Measurements from ENCODE around the gene CCDC40. TPM values are rescaled to one million over a fixed set of nuclear protein-coding genes. Genes with fewer than 3 reads are reported as not detected.

Gene CCDC40
- total RNA-seq, 6 experiments from 2014 or later, result 1.7 to 3.1 (median 2.1) TPM

GRCh38 chr17:80007939-80008338 lies 28.5 kb upstream of the CCDC40 start:
- 62% methylated on average over 8 of the region's 10 CpGs for WGBS (ENCODE audit: insufficient coverage, low coverage, low lambda C conversion rate, missing lambda C conversion rate)
- peaks cover 0 to 12% (median under 1%) of the 10 kb centered on the region in 4 donors for H3K36me3 ChIP-seq

GRCh38 chr17:80008383-80008840 lies 28.0 kb upstream of the CCDC40 start:
- 6% methylated on average over 8 of the region's 17 CpGs for WGBS (ENCODE audit: insufficient coverage, low coverage, low lambda C conversion rate, missing lambda C conversion rate)
- no peaks in the 10 kb centered on the region for H3K27me3 ChIP-seq
- H3K9me3 ChIP-seq, result no peaks in the 10 kb centered on the region
- no peak for TF ChIP-seq POLR2A (IDR thresholded peaks at IDR 0.05)
- TF ChIP-seq, protein P1, sequence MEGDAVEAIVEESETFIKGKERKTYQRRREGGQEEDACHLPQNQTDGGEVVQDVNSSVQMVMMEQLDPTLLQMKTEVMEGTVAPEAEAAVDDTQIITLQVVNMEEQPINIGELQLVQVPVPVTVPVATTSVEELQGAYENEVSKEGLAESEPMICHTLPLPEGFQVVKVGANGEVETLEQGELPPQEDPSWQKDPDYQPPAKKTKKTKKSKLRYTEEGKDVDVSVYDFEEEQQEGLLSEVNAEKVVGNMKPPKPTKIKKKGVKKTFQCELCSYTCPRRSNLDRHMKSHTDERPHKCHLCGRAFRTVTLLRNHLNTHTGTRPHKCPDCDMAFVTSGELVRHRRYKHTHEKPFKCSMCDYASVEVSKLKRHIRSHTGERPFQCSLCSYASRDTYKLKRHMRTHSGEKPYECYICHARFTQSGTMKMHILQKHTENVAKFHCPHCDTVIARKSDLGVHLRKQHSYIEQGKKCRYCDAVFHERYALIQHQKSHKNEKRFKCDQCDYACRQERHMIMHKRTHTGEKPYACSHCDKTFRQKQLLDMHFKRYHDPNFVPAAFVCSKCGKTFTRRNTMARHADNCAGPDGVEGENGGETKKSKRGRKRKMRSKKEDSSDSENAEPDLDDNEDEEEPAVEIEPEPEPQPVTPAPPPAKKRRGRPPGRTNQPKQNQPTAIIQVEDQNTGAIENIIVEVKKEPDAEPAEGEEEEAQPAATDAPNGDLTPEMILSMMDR (IDR thresholded peaks at IDR 0.05), result peak; percentile 96 to 98 (median 97)
- peak; percentile 88 to 92 (median 91) for DNase-seq
- H3K4me1 ChIP-seq, result peaks cover 0 to 12% (median 3%) of the 10 kb centered on the region in 4 donors
- intact Hi-C loops (cut with DNase I), result no loop called here
- H3K27ac ChIP-seq, result peak overlapping the region in 2 of 3 donors; percentile 51 to 56
- H3K36me3 ChIP-seq, result peaks cover 0 to 17% (median under 1%) of the 10 kb centered on the region in 4 donors
- peak; percentile 88 to 96 (median 92) for ATAC-seq
- H3K4me3 ChIP-seq, result no peak overlapping the region

More at GRCh38 chr17:80007939-80008338, 28.5 kb upstream of the CCDC40 start:
- ATAC-seq (no peak), DNase-seq (peak in 1 of 3 donors; percentile 43)
- H3K4me3 ChIP-seq, result no peak overlapping the region
- no peaks in the 10 kb centered on the region for H3K9me3 ChIP-seq
- no peaks in the 10 kb centered on the region for H3K27me3 ChIP-seq
- peaks cover 0 to 12% (median 3%) of the 10 kb centered on the region in 4 donors for H3K4me1 ChIP-seq
- intact Hi-C loops (cut with DNase I), result no loop called here
- H3K27ac ChIP-seq, result no peak overlapping the region
- TF ChIP-seq, protein P1 (IDR thresholded peaks at IDR 0.05), result no peak
- TF ChIP-seq POLR2A (IDR thresholded peaks at IDR 0.05), result no peak

- peaks cover 0 to 12% (median 3%) of the 10 kb centered on the region in 4 donors for H3K4me1 ChIP-seq
- peak overlapping the region in 2 of 3 donors; percentile 51 to 56 for H3K27ac ChIP-seq
- 80% methylated on average over 1 of the region's 18 CpGs for WGBS (ENCODE audit: insufficient coverage, low coverage, low lambda C conversion rate, missing lambda C conversion rate)
- H3K36me3 ChIP-seq, result peaks cover 0 to 18% (median under 1%) of the 10 kb centered on the region in 4 donors
- DNase-seq, result peak in 1 of 3 donors; percentile 64
- intact Hi-C loops (cut with DNase I), result no loop called here
- H3K9me3 ChIP-seq, result no peaks in the 10 kb centered on the region
- ATAC-seq, result peak in 2 of 4 donors; percentile 9 to 21
- no peak overlapping the region for H3K4me3 ChIP-seq
- TF ChIP-seq, protein P1 (IDR thresholded peaks at IDR 0.05), result no peak
- no peak for TF ChIP-seq POLR2A (IDR thresholded peaks at IDR 0.05)
- H3K27me3 ChIP-seq, result no peaks in the 10 kb centered on the region
Measured at GRCh38 chr17:80008848-80009247, 27.6 kb upstream of the CCDC40 start.

- no CpG with 5 or more reads among the region's 34 CpGs for WGBS (ENCODE audit: insufficient coverage, low coverage, low lambda C conversion rate, missing lambda C conversion rate)
- ATAC-seq (no peak), DNase-seq (peak in 2 of 3 donors; percentile 17 to 50)
- H3K9me3 ChIP-seq, result no peaks in the 10 kb centered on the region
- peaks cover 0 to 12% (median 3%) of the 10 kb centered on the region in 4 donors for H3K4me1 ChIP-seq
- H3K4me3 ChIP-seq, result no peak overlapping the region
- TF ChIP-seq, protein P1 (IDR thresholded peaks at IDR 0.05), result no peak
- TF ChIP-seq POLR2A (IDR thresholded peaks at IDR 0.05), result no peak
- intact Hi-C loops (cut with DNase I), result loop anchor here in 1 of 2 donors (5.0 kb wide), 1 partner anchor 68 kb away; no protein-coding TSS in a partner anchor
- no peaks in the 10 kb centered on the region for H3K27me3 ChIP-seq
- no peak overlapping the region for H3K27ac ChIP-seq
- peaks cover 0 to 18% (median under 1%) of the 10 kb centered on the region in 4 donors for H3K36me3 ChIP-seq
Measured at GRCh38 chr17:80009391-80010282, 26.8 kb upstream of the CCDC40 start.
